HFFc6 (cell line): ENCODE results near the gene TMED6. TPM values are rescaled to one million over a fixed set of nuclear protein-coding genes. Genes with fewer than 3 reads are reported as not detected.

Source experiments
- DNase-seq: peaks from one replicate; pipeline ENCODE4 v3.0.0-alpha.2; 2018
- H3K27ac Mint-ChIP-seq: 2 replicates; pipeline ENCODE4 v1.8.0; 2020; ENCODE audit warnings: mild to moderate bottlenecking, mixed read lengths
- H3K27me3 Mint-ChIP-seq: 2 replicates; pipeline ENCODE4 v1.8.0; 2021; ENCODE audit warnings: mild to moderate bottlenecking, moderate library complexity, mixed read lengths; ENCODE audit not compliant: insufficient read depth
- H3K36me3 Mint-ChIP-seq: 2 replicates; pipeline ENCODE4 v1.8.0; 2021; ENCODE audit warnings: low read depth, mixed read lengths
- H3K4me1 Mint-ChIP-seq: 2 replicates; pipeline ENCODE4 v1.8.0; 2020; ENCODE audit warnings: low read depth, mixed read lengths
- H3K4me3 Mint-ChIP-seq: 2 replicates; pipeline ENCODE4 v1.8.0; 2020; ENCODE audit warnings: mild to moderate bottlenecking, moderate library complexity, mixed read lengths
- H3K9me3 Mint-ChIP-seq: 2 replicates; pipeline ENCODE4 v1.8.0; 2020; ENCODE audit warnings: mild to moderate bottlenecking, mixed read lengths
- total RNA-seq, 6 experiments: library from RNA; stranded (reverse); fragmentation: NEBNext Ultra II Directional; extraction: Animal tissue kit (Norgen Biotek cat#: 25700); gene quantifications; 2 replicates in 1 of 6; 3 replicates in 5 of 6; pipeline ENCODE4 v1.2.3, GENCODE V29; 2021
- TF ChIP-seq, protein P1 (sequence below): fragments of 200-600 bp; sonication (generic); IDR thresholded peaks from 2 replicates; pipeline ENCODE4 v1.5.0; 2021; ENCODE audit warnings: antibody characterized with exemption, mild to moderate bottlenecking

The TMED6 gene
- total RNA-seq, 6 experiments from 2014 or later, result 0.21 to 0.40 (median 0.26) TPM; not detected in 2

DNA sequence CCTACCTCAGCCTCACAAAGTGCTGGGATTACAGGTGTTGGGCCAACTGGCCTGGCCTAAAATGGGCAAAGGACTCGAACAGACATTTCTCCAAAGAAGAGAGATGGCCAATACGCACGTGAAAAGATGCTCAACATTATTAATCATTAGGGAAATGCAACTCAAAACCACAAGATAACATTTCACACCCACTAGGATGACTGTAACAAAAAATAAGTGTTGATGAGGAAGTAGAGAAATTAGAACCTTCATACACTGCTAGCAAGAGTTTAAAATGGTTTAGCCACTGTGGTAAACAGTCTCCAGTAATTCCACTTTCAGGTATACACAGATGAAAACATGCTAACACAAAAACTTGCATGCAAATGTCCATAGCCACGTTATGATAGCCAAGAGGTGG, 5.7 kb downstream of the TMED6 start:
- Mint-ChIP-seq H3K27ac (no peak overlapping the region; the same call in 1 of the 2 replicates), H3K9me3 (no peaks in the 10 kb centered on the region), H3K27me3 (no peaks in the 10 kb centered on the region; the same call in 1 of the 2 replicates), H3K4me1 (peaks cover 14% of the 10 kb centered on the region), H3K4me3 (no peak overlapping the region), H3K36me3 (peaks cover 9% of the 10 kb centered on the region; the same call in 1 of the 2 replicates)
- no peak for DNase-seq
- TF ChIP-seq, protein P1, sequence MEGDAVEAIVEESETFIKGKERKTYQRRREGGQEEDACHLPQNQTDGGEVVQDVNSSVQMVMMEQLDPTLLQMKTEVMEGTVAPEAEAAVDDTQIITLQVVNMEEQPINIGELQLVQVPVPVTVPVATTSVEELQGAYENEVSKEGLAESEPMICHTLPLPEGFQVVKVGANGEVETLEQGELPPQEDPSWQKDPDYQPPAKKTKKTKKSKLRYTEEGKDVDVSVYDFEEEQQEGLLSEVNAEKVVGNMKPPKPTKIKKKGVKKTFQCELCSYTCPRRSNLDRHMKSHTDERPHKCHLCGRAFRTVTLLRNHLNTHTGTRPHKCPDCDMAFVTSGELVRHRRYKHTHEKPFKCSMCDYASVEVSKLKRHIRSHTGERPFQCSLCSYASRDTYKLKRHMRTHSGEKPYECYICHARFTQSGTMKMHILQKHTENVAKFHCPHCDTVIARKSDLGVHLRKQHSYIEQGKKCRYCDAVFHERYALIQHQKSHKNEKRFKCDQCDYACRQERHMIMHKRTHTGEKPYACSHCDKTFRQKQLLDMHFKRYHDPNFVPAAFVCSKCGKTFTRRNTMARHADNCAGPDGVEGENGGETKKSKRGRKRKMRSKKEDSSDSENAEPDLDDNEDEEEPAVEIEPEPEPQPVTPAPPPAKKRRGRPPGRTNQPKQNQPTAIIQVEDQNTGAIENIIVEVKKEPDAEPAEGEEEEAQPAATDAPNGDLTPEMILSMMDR, result no peak

- no peak for DNase-seq
- H3K4me3 Mint-ChIP-seq, result no peak overlapping the region
- no peaks in the 10 kb centered on the region for H3K9me3 Mint-ChIP-seq
- TF ChIP-seq, protein P1, result no peak
- H3K4me1 Mint-ChIP-seq, result peaks cover 23% of the 10 kb centered on the region
- H3K27me3 Mint-ChIP-seq, result no peaks in the 10 kb centered on the region; the same call in 1 of the 2 replicates
- no peak overlapping the region for H3K27ac Mint-ChIP-seq
- H3K36me3 Mint-ChIP-seq, result peaks cover 20% of the 10 kb centered on the region
Measured at GRCh38 chr16:69344171-69344570, 7.4 kb downstream of the TMED6 start.

DNA sequence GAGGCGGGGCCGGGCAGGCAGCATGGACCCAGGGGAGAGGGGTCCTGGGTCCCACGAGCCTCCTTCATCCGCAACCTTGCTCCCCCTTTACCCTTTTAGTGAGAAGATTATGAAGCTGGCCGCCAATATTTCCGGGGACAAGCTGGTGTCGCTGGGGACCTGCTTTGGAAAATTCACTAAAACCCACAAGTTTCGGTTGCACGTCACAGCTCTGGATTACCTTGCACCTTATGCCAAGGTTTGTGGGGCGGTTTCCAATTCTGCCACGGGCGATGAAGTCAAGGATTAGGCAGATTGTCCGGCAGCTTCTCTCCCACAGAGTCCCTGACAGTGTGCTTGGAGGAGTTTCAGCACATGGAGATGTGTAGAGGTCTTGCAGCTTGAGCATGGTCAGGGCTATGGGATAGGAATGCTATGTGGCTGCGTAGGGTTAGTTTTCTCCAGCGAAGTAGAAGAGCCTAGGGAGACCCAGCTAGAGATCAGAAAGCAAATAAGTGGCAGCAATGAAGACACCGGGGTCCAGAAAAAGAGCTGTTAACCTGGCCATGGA, 11.4 kb downstream of the TMED6 start:
- Mint-ChIP-seq H3K4me1 (peaks cover 29% of the 10 kb centered on the region), H3K36me3 (peaks cover 31% of the 10 kb centered on the region), H3K27me3 (peaks cover 2% of the 10 kb centered on the region; the same call in 1 of the 2 replicates), H3K27ac (peak overlapping the region; percentile 94), H3K9me3 (no peaks in the 10 kb centered on the region), H3K4me3 (peak overlapping the region; percentile 97)
- DNase-seq, result no peak
- TF ChIP-seq, protein P1, result no peak

GRCh38 chr16:69339289-69340094, 12.1 kb downstream of the TMED6 start, which contains the start of the genes COG8 and NIP7:
TSS of gene COG8 (minus strand) at chr16:69339564. CDS start at chr16:69339552, 12 bp downstream.
TSS of gene NIP7 (plus strand) at chr16:69339772. CDS start at chr16:69339830, 58 bp downstream.
- peak within 1 kb of the TSS; percentile 97 for H3K4me3 Mint-ChIP-seq
- H3K4me1 Mint-ChIP-seq, result peaks cover 29% of the 10 kb centered on the region
- H3K36me3 Mint-ChIP-seq, result peaks cover 31% of the 10 kb centered on the region
- peaks cover 2% of the 10 kb centered on the region; the same call in 1 of the 2 replicates for H3K27me3 Mint-ChIP-seq
- DNase-seq, result peak; percentile 99
- TF ChIP-seq, protein P1, result peak; percentile 93
- H3K27ac Mint-ChIP-seq, result peak within 1 kb of the TSS; percentile 94
- no peaks in the 10 kb centered on the region for H3K9me3 Mint-ChIP-seq

DNA sequence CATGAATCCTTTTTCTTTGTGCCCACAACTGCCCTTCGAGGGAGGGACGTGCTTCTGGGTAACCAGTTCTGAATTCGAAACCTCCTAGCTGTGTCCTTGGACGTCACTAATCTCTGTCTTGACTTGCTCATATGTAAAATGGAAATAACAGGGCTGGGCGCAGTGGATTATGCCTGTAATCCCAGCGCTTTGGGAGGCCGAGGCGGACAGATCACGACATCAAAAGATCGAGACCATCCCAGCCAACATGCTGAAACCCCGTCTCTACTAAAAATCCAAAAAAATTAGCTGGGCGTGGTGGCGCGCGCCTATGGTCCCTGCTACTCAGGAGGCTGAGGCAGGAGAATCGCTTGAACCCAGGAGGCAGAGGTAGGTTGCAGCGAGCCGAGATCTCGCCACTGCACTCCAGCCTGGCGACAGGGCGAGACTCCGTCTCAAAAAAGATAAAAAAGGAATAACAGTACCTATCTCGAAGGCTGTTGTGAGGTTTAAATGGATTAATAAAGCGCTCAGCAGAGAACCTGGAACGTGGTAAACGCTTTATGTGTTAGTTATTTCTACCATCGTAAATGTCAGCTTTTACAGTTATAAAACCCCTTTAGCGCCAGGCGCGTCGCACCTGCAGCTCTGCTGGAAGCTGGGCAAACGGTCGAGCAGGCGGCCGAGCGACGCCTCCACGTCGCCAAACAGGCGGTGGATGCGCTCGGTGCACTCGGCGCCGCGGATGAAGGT, 12.9 kb downstream of the TMED6 start:
- H3K4me3 Mint-ChIP-seq, result peak overlapping the region; percentile 97
- peaks cover 2% of the 10 kb centered on the region; the same call in 1 of the 2 replicates for H3K27me3 Mint-ChIP-seq
- peaks cover 29% of the 10 kb centered on the region for H3K4me1 Mint-ChIP-seq
- no peaks in the 10 kb centered on the region for H3K9me3 Mint-ChIP-seq
- TF ChIP-seq, protein P1, result no peak
- H3K36me3 Mint-ChIP-seq, result peaks cover 31% of the 10 kb centered on the region
- H3K27ac Mint-ChIP-seq, result peak overlapping the region; percentile 94
- peak; percentile 51 for DNase-seq
